Activated CD4-positive, alpha-beta T cell treated with anti-CD3 and anti-CD28 coated beads, Interleukin-2, amount 50 U/mL, for 24 hours (primary cell): Measurements from ENCODE around the gene CUEDC2.

ENCODE experiments used
- DNase-seq, 2 donors: peaks; one replicate each; pipeline ENCODE4 v3.0.0-alpha.2; 2020; ENCODE audit warnings: low read depth in 1 of 2, low spot score in 1 of 2

CUEDC2 gene

DNA sequence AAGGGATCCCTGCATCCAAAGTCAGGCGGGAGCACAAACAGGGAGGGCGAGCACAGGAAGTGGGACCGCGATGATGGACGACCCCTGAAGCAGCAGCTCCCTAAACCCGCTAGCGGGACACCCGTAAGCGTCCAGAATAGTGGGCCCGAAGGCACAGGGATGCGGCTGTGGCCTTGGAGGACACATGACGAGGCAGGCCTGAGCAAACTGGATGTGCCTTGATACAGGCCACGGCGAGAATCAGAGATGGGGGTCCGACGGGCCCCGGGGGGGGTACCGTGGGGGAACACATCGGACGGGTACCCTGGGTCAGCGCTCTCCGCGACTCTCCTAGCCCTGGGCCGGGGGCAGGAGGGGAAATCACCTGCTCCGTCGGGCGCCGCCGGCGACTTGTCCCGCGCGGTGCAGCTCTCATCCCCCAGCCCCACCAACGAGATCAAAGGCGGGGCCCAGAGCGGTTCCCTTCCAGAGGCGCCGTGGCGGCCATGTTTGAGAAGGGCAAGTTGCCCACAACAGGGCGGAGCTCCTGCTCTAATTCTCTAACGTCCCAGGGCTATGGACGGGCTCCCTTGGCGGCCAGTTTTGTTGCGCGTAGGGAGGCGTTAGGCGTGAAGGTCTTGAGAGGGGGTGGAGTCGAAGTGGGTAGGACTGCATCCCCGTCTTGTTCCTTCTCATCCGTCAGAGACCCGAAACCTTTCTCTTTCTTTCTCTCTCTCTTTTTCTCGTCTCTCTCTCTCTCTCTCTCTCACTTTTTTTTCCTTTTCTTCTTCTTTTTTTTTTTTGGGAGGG lies at the start of gene CUEDC2:
TSS of gene CUEDC2 (minus strand) at position 413 of the 789 bp plus-strand sequence. CDS start 7,386 bp downstream, outside the sequence.
- DNase-seq = peak; percentile 93 to 97

- DNase-seq = no peak
Observed at GRCh38 chr10:102480396-102480795, 48.0 kb upstream of the CUEDC2 start.

DNA sequence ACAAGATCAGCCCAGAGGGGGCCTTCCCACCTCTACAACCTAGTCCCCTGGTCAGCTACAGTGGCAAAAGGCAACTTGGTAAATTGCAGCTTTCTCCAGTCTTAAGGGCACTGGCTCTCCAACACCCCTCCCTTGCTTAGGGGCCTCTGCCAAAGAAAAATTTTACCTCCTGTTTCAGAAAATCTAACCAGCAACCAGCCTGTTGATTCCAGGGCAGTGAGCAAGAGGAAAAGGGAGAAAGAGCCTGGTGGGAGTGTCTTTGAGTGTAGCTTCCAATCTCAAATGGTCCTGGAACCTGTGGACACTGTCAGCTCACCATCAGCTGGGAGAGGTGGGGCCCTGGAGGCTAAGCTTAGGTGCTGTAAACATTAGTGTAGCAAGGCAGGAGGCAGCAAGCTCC lies 47.3 kb upstream of the CUEDC2 start:
- no peak for DNase-seq

GRCh38 chr10:102476466-102477141 lies 44.2 kb upstream of the CUEDC2 start:
- no peak for DNase-seq

DNA sequence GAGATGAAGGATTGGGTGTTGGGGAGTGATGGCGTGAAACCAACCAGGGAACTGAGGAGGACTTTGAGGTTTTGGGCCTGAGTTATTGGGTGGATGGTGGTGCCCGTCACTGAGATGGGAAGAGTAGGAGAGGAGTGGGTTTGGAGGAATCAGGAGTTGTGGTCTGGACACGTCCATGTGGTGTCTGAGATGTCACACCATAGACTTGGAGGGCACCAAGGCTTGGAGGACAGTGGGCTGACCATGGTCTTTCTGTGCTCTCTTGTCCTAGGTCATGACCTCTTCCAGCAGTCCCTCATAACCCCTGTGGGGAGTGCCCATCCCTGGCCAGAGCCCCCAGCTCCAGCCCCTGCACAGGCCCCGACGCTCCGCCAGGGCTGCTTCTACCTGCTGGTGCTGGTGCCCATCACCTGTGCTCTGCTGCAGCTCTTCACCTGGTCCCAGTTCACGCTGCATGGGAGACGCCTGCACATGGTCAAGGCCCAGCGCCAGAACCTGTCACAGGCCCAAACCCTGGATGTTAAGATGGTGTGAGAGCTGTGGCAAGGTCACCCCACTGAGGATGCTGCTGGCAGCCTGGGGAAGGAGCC lies 43.2 kb upstream of the CUEDC2 start:
- no peak for DNase-seq

GRCh38 chr10:102473445-102474331 lies 41.3 kb upstream of the CUEDC2 start:
- no peak for DNase-seq

- DNase-seq = no peak
Observed at GRCh38 chr10:102470579-102471546, 38.5 kb upstream of the CUEDC2 start.

GRCh38 chr10:102468683-102469082 lies 36.3 kb upstream of the CUEDC2 start:
- DNase-seq = no peak

DNA sequence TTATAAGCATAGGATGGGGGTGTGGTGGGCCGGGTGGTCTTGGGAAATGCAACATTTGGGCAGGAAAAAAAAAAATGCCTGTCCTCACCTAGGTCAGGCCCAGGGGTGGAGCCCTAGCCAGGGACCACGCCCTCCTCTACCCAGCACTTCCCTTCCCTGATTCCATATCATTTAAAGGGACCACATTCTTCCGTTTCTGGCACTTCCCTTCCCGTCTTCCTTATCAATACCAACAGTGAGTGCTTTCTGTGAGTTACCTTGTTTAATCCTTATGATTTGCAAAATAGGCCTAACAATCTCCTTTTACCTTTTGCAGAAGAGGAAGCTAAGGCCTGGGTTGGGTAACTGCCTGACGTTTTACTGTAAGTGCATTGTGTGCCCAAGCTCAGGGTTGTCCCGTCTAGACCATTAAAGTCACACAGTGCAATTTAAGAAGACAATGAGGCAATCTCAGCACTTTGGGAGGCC lies 35.6 kb upstream of the CUEDC2 start:
- no peak for DNase-seq

- DNase-seq = no peak
Observed at GRCh38 chr10:102467318-102467717, 34.9 kb upstream of the CUEDC2 start.

- DNase-seq = no peak
Observed at GRCh38 chr10:102465466-102465865, 33.1 kb upstream of the CUEDC2 start.

GRCh38 chr10:102463983-102464382 lies 31.6 kb upstream of the CUEDC2 start:
- DNase-seq = no peak

DNA sequence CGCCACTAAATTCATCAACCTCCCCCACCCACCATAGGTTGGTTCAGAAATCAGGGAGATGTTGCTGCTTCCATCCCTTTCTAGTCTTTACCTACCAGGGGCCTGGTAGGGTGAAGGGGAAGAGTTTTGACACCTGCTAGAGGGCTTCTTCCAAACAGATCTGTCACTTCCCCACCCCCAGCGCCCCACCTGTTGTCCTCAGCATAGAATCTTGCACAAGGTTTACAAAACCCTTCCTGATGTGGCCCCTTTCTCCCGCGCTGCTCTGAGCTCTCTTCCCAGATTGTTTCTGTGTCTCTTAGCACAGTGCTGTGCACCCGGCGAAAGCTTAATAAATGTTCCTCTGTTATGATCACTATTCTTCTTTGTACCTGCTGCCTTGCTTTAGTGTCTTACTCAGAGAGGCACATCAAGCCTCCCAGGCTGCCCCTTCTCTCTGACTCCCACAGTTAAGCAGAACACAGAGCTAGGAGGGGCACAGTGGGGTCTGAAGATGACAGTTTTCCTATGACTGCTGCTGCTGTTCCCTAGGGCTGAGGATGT lies 30.2 kb upstream of the CUEDC2 start:
- no peak for DNase-seq

GRCh38 chr10:102461187-102462054 lies 29.0 kb upstream of the CUEDC2 start:
- DNase-seq = peak; percentile 86 to 87

- no peak for DNase-seq
Observed at GRCh38 chr10:102460836-102461186, 28.4 kb upstream of the CUEDC2 start.

DNA sequence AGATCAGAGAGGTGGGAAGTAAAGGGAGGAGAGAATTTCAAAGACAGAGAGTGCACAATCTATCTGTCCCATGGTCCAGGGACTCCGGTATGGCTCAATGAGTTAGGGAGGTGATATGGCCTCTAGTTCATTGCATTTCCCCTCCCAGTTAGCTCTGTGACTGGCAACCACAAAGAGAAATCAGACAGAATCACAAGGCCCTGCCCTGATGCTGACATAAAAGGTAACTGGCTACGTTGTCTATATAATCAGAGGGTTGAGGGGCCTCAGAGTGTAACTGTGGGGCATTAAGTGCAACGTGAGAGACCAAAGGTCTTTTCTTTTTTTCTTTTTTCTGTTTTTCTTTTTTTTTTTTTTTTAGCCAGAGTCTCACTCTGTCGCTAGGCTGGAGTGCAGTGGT lies 26.3 kb upstream of the CUEDC2 start:
- no peak for DNase-seq

DNA sequence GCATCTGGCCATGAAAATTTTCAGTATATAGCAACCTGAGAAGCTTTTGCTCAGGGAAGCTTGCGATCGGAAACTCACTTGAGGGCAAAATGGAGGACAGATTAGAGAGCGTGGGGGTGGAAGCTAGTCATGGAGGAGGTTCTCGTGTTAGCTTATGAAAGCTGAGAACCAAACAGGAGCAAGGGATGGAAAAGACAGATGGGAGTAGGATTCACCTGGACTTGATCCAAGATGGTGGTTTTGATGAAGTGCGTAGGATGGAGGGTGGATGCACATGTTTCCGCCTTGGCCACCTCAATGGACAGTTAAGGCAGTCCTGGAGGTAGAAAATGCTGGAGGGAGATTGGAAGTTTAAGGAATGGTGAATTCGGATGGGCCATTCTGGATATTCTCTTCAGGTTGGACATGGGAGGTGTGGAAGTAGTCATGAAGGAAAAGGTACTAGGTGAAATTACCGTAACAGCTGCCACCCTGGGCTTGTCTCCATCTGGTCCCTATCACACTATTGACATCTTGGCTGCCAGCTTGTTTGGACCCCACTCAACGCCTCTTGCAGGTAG lies 25.3 kb upstream of the CUEDC2 start:
- no peak for DNase-seq

DNA sequence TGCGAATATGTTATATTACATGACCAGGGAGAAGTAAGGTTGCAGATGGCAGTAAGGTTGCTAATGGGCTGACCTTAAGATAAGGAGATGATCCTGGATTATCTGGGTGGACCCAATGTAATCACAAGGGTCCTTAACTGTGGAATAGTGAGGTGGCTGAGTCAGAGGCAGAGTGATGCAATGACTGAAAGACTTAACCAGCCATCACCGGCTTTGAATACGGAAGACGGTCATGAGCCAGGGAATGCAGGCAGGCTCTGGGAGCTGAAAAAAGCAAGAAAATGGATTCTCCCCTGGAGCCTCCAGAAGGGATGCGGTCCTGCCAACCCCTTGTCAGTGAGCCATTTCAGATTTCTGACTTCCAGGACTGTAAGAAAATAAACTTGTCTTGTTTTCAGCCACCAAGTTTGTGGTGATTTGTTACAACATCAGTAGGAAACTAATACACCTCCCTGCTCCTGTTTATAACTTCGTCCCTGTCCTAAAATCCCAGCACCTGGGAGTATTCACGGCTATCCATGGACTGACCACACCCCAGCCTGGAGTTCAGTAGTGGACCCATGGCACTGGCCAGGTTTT lies 23.6 kb upstream of the CUEDC2 start:
- no peak for DNase-seq
